ENCODE data around the gene DNHD1.

GRCh38 chr11:6538456-6538855 is 41.4 kb downstream of the DNHD1 start:
- no peak for TF ChIP-seq GABPA (IDR thresholded peaks at IDR 0.05; ENCODE audit: low read depth)
- TF ChIP-seq CTCF (IDR thresholded peaks at IDR 0.05; ENCODE audit: insufficient read depth, low read length), result no peak
- TF ChIP-seq, protein P1, sequence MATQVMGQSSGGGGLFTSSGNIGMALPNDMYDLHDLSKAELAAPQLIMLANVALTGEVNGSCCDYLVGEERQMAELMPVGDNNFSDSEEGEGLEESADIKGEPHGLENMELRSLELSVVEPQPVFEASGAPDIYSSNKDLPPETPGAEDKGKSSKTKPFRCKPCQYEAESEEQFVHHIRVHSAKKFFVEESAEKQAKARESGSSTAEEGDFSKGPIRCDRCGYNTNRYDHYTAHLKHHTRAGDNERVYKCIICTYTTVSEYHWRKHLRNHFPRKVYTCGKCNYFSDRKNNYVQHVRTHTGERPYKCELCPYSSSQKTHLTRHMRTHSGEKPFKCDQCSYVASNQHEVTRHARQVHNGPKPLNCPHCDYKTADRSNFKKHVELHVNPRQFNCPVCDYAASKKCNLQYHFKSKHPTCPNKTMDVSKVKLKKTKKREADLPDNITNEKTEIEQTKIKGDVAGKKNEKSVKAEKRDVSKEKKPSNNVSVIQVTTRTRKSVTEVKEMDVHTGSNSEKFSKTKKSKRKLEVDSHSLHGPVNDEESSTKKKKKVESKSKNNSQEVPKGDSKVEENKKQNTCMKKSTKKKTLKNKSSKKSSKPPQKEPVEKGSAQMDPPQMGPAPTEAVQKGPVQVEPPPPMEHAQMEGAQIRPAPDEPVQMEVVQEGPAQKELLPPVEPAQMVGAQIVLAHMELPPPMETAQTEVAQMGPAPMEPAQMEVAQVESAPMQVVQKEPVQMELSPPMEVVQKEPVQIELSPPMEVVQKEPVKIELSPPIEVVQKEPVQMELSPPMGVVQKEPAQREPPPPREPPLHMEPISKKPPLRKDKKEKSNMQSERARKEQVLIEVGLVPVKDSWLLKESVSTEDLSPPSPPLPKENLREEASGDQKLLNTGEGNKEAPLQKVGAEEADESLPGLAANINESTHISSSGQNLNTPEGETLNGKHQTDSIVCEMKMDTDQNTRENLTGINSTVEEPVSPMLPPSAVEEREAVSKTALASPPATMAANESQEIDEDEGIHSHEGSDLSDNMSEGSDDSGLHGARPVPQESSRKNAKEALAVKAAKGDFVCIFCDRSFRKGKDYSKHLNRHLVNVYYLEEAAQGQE (IDR thresholded peaks at IDR 0.05; ENCODE audit: insufficient replicate concordance, low read depth), result no peak
